ENCODE data around the gene CALN1.
"Not testable (repeated sequence)": the region's sequence is repeated elsewhere in the genome, so short reads cannot be mapped to it uniquely, and the experiment has no call there.

The CALN1 gene

DNA sequence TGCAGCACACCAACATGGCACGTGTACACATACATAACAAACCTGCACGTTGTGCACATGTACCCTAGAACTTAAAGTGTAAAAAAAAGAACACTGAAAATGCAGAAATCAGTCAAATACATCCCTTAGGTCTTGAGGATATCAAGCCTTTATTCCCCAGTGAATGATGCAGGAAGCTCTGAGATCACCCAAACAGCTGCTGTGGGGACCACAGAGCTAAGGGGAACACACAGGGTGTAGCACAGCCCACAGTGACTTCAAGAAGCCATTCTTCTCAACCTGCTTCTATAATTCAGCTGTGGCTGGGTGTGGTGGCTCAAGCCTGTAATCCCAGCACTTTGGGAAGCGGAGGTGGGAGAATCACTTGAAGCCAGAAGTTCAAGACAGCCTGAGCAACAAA, 314.9 kb downstream of the CALN1 start:
- no peak for DNase-seq (ENCODE audit: low spot score)

DNA sequence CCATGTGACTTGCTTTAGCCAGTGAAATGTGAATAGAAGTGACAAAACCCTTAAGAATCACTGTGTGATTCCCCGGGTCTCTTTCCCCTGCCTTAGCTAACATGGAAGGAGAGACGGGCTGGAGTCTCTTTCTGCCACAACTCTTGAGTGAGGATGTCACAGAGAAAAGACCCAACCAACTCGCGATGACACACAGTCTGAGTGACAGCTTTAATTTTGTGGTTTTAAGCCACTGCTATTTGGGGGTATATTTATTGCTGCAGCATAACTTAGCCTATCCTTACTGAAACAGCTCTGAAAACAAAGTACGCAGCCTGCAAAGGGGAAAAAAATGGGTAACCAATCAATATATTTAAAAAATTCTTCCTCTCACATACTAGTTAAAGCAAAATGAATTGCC, 319.4 kb downstream of the CALN1 start:
- DNase-seq (ENCODE audit: low spot score): no peak

DNA sequence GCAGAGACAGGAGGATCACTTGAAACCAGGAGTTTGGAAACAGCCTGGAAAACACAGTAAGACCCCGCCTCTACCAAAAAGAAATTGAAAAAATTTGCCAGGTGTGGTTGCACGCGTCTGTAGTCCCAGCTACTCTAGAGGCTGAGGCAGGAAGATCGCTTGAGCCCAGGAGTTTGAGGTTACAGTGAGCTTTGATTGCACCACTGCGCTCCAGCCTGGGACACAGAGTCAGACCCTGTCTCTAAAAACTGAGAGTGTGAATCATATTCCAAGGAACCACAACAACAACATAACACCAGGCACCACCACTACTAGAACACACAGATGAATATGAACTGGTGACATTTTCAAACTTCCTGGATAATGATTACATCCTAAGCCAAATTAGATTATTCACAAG, 324.2 kb downstream of the CALN1 start:
- DNase-seq (ENCODE audit: low spot score): no peak

DNA sequence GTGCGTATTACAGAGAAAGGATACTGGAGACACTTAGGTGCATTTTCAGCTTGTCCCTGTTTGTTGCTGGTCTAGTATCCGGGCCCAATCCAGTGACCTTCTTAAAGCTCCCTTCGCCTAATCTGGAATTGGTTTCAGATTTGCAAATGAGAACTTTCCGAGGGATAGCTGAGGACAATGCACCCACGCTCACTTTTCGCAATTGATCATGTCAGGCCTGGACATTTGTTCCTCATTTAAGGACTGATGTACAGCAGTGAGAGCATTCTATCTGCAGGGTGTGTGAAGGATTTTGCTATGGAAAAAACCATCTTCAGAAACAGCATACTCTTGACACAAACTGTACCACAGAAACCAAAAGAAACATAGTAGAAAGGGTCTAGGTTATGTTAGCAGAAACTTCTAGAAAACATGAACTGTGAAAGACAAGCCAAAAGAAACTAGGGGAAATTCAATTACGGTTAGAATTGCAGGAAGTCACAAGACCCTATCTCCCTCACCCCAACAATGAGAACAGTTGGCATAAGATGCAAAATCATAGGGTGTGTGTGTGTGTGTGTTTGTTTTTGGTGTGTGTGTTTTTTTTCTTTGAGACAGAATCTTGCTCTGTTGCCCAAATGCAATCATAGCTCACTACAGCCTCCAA, 331.1 kb downstream of the CALN1 start:
- no peak for DNase-seq (ENCODE audit: low spot score)

DNA sequence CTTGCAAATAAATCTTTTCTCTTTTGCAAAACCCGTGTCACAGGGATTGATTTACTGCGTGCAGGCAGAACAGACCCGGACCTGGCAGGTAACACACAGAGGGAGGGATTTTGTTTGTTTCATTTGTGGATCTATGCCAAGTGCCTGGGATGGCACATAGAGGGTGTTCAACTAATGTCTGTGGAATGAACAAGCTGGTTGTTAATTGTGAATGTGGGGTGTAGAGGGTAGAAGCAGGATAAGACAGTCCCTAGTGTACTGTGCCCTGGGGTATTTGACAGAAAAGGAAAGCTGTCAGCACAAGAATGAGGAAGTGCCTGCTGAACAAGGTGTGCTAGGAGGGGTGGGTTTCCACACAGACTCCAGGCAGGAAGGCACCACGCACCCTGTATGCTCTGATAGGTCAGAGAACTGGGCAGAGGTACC, 331.8 kb downstream of the CALN1 start:
- DNase-seq (ENCODE audit: low spot score): no peak

DNA sequence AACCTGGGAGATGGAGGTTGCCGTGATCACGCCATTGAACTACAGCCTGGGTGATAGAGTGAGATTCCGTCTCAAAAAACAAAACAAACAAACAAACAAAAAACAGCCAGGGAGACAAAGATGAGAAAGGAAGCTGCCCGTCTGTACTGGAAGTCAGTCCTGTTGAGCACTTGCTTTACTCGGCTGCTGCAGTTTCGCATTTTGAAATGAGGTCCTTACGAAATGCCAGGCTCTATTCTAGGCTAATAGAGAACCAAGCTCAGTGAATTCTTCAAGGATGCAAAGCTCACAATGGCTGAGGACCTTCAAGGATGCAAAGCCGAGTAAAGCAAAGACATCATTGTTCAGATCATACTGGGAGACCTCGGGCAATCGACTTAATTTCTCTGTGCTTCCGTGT, 333.3 kb downstream of the CALN1 start:
- DNase-seq (ENCODE audit: low spot score): no peak

DNA sequence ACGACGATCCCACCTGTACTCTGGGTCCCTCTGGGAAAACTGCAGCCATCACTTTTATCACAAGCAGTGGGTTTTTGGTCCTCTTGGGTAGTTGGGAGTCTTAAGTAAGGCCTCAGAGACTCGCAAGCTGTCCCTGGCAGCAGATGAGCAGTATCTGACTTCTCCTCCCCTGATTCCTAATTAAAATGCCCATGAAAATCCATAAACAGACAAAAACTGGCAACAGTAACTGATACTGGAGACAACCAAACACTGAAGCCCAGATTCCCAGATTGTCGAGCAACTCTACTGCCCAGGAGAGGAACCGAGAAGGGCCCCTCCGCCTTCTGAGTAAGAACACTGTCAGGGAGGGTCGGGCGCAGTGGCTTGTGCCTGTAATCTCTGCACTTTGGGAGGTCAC, 333.8 kb downstream of the CALN1 start:
- no peak for DNase-seq (ENCODE audit: low spot score)

DNA sequence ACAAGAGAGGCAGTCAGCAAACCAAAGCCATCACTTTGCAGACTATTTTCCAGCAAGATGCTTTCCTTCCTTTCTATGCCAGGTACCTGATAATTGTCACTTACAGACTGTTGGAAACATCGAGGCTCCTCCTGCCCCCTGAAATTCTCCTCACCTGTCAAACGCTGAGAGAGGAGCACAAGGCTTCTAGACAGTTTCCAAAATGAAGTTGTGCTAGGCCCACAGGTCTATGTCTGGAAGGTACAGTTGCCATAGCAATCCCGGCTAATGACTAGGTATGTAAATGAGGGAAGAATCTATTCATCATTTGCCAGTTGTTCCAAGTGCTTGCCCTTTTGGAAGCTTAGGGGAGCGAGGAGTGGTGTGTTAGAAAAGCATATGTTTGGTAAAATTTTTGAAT, 334.4 kb downstream of the CALN1 start:
- no peak for DNase-seq (ENCODE audit: low spot score)

DNA sequence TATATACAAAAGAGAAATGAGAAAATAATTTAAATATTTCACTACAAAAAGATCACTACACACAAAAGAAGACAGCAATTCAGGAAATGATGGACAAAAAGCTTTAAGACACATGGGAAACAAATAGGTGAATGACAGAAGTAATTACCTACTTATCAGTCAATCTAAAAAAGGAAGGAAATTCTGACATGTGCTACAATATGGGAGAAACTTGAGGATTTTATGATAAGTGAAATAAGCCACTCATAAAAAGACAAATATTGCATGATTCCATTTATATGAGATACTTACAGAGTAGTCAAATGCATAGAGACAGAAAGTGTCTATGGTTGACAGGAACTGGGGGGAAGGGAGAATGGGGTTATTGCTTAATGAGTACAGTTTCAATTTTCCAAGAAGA, 339.2 kb downstream of the CALN1 start:
- DNase-seq (ENCODE audit: low spot score): no peak

DNA sequence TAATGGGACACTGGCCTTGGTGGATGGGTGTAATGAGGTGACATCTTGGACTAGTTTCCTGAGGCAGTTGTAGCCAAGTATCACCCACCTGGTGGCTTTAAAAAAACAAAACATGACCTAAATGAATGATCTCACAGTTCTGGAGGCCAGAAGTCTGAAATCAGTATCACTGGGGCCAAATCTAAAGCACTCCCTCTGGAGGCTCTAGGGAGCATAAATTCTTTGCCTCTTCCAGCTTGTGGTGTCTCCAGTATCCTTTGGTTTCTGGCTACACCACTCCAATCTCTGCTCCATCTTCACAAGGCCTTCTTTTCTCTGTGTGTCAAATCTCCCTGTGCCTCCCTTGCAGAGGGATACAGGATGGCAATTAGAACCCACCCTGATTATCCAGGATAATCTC, 342.9 kb downstream of the CALN1 start:
- no peak for DNase-seq (ENCODE audit: low spot score)

DNA sequence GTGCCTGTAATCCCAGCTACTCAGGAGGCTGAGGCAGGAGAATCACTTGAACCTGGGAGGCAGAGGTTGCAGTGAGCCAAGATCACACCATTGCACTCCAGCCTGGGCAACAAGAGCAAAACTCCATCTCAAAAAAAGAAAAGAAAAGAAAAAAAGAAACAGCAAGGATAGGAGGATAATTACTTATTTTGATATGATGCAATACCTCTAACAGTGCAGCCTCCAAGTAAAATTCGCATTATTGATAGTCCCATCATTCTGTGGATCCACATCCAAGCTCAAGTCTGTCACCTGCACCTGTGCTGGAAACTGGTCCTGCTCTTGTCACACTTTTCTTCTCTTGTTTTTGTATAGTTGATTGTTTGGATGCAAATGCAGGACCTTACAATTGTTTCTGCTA, 346.4 kb downstream of the CALN1 start:
- DNase-seq (ENCODE audit: low spot score): not testable (repeated sequence)

DNA sequence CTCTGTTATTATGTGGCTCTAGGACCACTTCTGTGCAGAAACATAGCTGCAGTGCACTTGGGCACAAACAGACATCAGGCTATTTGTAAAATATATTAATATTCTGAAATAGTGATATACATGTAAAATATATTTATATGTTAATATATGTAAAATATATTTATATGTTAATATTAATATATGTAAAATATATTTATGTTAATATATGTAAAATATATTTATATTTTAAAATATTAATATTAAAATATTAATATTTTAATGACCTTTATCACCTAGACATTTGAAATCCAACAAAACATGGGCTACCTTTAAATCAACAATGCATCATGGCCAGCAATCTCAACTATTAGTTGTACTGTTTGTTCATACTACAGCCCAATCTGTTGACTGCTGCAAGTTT, 347.2 kb downstream of the CALN1 start:
- no peak for DNase-seq (ENCODE audit: low spot score)

DNA sequence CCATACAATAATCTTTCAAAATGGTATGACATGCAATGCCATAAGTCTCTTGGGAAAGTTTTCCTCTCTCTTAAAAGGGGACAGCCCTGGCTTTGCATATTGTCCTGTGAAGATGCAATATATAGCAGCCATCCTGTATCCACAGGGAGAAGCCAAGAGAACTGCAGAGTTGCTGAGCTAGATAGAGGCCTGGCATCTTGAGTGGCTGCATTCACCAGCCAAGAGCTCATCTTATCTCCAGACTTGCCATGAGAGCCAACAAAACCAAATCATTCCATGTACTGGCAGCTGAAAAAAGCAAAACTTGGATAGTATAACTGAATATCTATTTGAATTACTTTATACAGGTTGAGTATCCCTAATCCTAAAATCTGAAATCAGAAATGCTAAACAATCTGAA, 348.8 kb downstream of the CALN1 start:
- DNase-seq (ENCODE audit: low spot score): no peak

DNA sequence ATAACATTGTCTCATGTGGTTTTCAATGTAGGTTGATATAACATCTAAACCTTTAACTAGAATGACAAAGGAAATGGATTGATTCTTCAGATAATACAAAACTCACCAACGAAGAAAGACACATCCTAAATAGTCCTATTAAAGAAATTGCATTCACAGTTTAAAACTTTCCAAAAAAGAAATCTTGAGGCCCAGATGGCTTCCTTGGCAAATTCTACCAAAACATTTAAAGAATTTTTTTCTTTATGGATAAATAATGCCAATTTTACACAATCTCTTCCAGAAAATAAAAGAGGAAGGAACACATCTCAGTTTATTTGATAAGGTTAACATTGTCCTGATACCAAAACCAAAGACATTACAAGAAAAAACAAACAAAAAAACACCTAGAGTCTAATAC, 349.5 kb downstream of the CALN1 start:
- no peak for DNase-seq (ENCODE audit: low spot score)

DNA sequence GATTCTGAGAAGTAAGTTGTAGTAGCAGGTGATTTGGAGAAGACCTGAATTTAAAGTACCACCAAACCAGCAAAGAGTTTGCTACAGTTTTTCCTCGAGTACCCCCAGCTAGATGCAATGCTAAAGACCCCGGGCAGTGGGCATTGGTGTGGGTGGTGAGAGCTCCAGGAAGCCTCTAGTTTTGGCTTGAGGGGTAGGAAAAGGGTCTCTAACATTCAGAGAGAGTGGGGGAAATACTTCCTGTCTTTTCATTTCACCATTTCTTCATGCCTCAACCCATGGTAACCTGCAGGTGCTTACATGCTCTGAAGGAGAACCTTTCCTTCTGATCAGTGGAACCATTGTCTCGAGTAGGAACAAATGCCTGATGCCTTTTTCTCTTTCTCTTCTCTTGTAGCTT, 352.2 kb downstream of the CALN1 start:
- no peak for DNase-seq (ENCODE audit: low spot score)

DNA sequence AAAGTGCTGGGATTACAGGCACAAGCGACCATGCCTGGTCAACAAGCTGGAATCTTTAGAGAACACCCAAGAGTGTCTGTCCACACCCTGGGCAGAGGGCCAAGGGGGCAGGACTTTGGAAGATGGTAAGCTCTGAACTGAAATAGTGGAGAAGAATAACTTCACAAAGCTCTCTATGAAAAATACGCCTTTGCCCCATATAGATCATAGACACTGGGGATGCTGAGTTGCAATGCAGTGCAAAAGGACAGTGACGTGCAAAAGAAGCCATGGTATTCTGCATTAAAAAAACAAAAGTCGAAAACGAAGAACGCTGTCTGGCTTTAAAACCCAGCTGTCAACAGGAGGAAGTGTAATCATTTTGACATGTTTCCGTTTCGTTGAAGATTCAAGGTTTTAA, 353.6 kb downstream of the CALN1 start:
- no peak for DNase-seq (ENCODE audit: low spot score)

DNA sequence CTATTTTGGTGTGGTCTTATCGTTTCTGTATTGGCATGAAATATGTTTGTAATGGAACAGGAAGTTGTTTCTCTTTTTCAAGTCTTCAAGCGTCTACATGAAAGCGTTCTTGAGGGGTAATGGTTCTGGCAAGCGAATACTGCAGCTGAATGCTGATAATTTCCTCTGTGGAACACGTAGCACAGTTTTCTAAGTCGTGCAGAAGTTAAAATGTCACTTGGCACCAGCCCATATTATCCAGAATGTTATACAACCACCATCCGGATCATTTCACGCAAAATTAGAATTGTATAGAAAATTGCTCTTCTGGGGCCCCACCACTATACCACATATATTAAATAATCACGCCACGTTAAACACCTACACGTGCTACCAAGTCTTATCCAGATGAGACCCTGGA, 354.3 kb downstream of the CALN1 start:
- DNase-seq (ENCODE audit: low spot score): no peak

DNA sequence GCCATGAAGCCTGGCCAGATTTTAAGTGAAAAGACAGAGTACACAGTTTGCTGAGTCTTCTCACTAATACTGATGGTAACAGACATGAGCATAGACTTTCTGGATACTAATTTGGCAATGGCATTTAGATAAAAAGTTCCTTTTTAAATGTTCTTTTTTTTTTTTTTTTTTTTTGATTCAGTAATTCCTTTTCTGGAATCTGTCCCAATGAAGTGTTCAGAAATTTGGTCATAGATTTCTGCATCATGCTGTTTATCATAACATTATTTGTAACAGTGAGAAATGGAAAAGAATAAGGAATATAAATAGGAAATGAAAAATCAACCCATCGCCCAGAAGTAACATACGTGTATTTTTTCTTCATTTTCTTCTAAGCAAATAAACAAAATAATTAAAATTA, 354.9 kb downstream of the CALN1 start:
- DNase-seq (ENCODE audit: low spot score): no peak

DNA sequence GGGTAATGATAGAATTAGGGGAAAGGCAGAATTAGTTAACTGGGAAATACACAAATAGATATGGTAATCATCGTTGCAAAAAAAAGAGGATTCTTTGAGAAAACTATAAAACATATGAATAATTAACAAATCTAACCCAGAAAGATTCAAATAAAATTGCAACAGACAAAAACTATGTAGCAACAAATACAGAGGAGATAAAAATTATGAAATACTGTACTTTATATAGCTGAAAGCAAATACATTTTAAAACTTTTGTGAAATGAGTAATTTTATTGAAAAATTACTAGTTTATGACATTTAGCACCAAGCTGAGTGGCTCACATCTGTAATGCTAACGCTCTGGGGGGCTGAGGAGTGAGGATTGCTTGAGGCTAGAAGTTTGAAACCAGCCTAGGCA, 356.7 kb downstream of the CALN1 start:
- no peak for DNase-seq (ENCODE audit: low spot score)

DNA sequence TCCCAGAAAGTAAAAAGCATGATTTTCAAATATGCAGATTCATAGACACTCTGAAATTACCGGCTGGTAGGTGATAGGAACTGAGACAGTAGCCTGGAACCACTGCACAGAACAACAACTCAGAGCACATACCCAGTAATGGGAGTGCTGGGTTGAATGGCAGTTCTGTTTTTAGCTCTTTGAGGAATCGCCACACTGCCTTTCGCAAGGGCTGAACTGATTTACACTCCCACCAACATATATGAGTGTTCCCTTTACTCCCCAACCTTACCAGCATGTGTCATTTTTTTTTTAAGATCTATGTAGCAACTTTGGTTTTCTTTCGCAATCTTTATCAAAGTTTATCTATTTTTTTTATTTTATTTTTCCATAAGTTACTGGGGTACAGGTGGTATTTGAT, 358.8 kb downstream of the CALN1 start:
- DNase-seq (ENCODE audit: low spot score): no peak

DNA sequence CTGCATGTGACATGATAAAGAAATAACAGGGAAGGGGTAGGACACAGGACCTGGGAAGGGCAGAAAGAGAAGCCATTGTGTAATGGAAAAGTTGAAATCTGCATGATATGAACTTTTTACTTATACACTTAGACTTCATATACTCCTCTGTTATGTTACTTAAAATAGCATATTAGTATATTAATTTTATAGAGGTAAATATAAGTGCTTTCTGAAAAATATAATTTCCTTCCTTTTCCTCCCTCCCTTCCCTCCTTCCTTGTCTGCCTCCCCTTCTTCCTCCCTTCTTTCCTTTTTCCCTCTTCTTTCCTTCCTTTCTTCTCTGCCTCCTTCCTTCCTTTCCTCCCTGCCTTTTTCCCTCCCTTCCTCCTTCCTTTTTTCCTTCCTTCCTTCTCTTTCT, 363.7 kb downstream of the CALN1 start:
- DNase-seq (ENCODE audit: low spot score): no peak

DNA sequence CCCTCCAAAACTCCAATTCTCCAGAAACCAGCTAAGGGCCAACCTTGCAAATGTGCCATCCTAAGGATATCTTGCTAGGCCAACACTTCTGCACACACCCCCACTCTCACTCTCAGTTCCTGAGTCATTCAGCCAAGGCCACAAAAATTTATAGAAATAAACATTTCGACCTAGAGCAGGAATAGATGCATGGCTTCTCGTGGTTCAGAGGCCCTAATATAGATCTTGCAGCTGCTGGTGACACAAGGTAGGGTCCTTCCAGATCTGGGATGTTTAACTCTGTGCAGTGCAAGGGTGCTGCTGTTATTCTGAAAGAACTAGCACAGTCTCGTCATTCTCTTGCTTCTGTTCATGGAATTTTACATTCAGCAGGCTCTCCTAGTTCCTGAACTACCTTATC, 369.3 kb downstream of the CALN1 start:
- DNase-seq (ENCODE audit: low spot score): no peak

DNA sequence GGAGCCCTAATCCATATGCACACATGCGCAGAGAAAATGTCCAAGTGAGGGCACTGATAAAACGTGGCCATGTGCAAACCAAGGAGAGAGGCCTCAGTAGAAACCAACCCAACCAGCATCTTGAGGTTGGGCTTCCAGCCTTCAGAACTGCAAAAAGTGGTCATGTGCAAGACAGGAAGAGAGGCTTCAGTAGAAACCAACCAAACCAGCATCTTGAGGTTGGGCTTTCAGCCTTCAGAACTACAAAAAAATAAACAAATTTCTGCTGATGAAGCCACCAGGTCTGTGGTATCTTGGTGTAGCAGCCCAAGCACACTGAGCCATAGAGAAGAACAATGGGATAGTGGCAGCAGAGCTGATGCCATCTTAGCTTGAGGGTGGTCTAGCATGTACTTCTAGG, 371.5 kb downstream of the CALN1 start:
- DNase-seq (ENCODE audit: low spot score): no peak

DNA sequence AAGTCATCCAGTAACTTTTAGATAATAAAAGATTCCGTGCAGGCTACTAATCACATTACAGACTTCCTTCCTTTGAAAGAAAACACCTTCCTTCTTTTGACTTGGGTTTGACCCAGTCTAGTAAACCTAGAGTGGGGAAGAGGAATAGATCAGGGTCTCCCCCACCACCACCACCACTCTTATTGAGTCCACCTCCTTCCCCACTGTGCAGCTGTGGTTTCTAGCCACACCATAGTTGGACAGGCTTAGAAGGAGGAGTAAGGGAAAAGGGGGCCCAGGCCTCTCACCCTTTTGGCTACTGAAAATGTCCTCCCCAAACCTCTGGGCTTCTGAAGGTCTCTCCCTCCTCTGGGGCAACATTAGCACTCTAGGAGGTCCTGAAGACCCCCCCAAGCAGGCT, 372.7 kb downstream of the CALN1 start:
- DNase-seq (ENCODE audit: low spot score): no peak

Measured in AG08396 (cell line).